HG03139 (cell line): ENCODE measurements around the gene TUBGCP5.
"Not testable (repeated sequence)": the region's sequence is repeated elsewhere in the genome, so short reads cannot be mapped to it uniquely, and the experiment has no call there.

Experiments used
- ATAC-seq: cut with Tn5 transposase; IDR thresholded peaks from one replicate; pipeline ENCODE4 v1.9.1; 2021; ENCODE audit not compliant: unreplicated experiment

Gene TUBGCP5

DNA sequence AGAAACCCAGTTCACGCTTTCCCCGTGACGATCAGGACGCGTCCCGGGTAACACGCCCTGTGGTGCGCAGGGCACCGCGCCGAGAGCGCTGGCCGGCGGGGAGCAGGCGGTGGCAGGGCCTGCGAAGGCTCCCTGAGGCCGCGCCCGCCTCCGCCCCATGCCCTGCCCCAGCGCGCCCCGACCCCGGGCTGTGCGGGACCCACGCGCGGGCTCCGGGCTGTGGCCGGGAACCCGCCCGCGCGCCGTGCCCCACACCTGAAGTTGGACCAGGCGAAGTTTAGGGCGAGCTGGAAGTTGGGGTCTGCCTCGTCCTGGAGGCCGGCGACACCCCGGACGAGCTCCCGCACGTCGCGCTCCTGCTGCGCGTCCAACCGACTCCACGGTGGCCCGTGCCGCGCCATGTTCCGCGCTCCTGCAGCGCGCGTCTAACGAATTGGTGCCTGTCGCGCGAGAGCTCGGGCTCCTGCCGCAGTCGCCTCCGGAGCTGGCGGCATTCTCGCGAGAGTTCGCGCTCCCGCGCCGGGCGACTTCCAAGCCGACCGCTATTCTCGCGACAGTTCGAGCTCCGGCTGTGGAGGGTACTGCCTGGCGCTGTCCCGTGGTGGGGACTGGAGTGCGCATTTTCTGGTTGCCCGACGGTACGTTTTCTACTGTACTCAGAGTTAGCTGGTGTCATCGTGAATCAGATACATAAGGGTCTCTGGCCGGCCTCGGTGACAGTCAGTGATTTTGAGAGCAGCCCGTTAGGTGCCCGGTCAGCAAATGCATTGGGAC is at the start of gene TUBGCP5:
TSS of gene TUBGCP5 (minus strand) at position 427 of the 774 bp plus-strand sequence. CDS start at position 401, 26 bp downstream.
- peak; percentile 92 for ATAC-seq

DNA sequence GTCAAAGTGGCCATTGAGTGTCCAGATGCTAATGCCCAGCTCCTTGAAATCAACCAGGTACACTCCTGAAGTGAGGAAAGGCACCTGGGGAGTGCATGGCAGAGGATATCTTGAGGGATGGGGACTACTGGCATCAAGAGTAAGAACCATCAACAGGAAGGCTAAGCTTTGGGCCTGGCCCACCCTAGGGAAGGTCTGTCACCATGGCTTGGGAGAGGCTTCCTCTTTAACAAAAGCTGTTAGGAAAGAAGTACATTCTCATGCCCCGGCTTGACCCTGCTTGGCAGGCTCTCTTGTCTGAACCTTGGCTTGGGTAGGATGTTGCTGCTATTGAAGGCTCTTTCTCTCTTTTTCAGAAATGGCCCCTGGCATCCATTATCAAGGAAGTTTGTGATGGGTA is 43.7 kb upstream of the TUBGCP5 start:
- ATAC-seq = no peak

DNA sequence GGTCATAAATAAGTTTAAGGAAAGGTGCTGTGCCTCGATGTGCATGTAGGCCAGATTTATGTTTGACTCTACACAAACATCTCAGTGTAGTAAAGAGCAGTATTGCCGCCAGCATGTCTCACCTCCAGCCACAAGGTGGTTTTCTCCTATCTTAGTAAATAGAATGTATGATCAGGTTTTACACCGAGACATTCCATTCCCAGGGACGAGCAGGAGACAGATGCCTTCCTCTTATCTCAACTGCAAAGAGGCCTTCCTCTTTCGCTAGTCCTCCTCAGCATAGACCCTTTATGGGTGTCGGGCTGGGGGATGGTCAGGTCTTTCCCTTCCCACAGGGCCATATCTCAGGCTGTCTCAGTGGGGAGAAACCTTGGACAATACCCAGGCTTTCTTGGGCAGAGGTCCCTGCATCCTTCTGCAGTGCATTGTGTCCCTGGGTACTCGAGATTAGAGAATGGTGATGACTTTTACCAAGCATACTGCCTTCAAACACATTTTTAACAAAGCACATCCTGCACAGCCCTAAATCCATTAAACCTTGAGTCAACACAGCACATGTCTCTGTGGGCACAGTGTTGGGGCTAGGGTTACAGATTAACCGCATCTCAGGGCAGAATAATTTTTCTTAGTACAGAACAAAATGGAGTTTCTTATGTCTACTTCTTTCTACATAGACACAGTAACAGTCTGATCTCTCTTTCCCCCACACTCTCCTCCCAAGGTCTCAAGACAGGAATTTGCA is 42.8 kb upstream of the TUBGCP5 start:
- ATAC-seq = not testable (repeated sequence)

DNA sequence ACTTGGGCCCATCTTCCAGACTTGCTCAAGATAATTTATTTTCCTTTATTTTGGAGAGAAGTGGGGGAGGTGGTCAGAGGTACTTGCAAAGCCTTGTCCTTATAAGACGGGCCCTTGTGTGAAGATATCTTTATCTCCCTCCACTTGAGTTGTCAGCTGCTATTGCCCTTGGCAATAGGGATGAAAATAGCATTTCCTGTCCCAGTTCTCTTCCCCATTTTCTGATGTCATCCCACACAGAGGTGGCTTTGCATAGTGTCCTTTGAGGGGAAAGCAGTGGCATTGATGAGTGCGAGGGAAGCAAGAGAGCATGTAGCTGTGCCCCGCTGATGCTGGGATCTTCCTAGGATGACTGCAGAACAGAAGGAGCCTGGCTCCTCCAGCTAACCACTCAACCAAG is 41.9 kb upstream of the TUBGCP5 start:
- no peak for ATAC-seq

DNA sequence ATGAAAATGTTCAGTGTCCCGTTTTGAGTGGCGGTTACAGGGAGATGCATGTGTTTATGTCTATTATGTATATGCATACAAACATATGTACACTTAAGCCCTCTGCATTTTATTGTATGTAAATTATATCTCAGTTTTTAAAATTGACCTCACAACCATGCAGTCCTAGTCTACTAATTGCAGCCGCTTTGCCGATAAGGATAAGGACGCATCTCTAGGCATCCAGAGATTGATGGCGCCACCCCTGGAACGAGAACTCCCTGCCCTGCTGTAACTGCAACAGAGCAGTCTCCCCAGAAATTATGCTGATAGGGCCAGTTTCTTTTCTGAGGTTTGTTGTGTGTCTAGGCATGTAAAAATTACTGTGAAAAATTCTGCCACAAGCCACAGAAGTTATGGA is 40.4 kb upstream of the TUBGCP5 start:
- ATAC-seq = no peak

DNA sequence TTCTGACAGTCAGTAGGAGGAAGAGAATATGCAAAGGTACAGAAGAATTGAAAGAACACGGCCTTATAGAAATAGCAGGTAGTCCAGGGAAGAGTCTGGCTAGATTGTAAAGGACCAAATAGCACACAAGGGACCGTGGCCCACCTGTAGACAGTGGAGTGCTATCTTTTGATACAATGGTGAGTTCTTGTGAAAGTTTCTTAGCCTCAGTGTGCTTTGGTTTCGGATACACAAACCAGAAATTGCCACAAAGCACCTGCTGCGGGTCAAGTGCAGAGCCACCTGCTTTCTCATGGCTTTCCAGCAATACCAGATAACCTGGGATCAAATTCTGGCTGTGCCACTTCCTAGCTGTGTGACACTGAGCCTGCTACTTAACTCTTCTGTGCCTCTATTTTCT is 36.6 kb upstream of the TUBGCP5 start:
- no peak for ATAC-seq

DNA sequence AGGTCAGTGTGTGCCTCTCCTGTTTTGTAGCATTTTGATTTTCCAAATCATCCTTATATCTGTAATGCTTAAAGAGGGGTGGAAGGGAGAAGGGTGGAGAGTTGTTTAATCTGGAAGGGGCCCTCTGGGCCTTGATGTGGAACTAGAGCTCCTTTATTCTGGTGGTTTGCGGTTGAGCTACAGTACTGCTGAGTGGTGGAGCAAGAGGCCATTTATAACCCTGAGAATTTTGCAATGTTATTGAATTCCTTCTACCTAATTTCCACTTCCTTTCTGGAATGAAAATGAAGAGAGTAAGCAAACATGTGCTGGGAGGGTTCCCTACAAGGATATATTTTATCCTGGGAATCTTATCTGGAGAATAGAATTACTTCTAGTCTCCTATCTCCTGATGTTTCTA is 35.3 kb upstream of the TUBGCP5 start:
- no peak for ATAC-seq

DNA sequence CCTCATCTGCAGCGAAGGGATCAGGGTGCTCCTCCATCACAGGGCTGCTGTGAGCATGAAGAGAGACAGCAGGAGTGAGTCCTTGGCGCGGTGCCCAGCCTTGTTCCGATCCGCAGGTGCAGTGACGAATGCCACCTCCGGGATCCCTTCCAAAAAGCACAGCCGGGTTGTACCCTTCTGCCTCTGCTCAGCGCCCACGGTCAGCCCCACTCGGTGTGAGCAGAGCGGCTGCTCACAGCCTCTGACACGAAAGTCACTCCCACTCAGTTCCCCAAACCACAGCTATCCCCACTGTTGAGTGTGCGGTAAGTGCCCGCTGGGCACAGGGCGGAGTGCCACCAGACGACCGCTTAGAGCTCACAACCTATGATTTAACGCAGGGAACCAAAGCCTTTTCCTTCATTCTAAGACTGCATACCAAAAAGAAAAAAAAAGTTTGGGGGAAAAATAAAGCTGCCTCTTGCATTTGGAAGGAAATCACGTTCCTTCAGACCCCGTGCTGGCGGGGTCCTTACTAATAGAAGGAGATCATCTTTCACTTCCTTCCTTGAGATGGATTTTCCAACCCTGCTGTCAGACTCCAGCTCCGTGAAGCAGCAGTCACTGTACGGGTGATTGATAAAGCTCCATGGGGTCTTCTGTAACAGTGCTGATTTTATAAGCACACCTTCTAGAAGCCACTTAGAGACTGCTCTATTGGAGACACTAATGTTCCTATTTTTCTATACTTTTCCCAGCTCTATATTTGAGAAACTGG is 34.7 kb upstream of the TUBGCP5 start:
- no peak for ATAC-seq

DNA sequence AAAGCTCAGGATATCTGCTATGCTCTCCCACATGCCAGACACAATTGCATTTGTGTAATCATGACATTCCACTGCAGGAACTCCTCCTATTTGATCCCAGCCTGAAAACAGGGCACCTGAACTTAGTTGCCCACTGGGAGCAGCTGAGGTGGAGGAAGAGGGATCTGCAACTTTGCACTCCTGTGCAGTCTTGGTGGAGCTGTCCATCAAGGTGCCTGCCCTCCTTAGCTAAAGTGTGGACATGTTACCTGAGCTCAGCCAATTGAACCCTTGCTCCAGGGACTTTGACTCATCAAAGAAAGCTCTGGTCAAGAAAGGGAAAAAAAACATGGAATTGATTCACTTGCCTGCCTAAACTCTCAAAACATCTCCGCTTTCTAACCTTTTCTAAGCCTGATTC is 33.3 kb upstream of the TUBGCP5 start:
- no peak for ATAC-seq

DNA sequence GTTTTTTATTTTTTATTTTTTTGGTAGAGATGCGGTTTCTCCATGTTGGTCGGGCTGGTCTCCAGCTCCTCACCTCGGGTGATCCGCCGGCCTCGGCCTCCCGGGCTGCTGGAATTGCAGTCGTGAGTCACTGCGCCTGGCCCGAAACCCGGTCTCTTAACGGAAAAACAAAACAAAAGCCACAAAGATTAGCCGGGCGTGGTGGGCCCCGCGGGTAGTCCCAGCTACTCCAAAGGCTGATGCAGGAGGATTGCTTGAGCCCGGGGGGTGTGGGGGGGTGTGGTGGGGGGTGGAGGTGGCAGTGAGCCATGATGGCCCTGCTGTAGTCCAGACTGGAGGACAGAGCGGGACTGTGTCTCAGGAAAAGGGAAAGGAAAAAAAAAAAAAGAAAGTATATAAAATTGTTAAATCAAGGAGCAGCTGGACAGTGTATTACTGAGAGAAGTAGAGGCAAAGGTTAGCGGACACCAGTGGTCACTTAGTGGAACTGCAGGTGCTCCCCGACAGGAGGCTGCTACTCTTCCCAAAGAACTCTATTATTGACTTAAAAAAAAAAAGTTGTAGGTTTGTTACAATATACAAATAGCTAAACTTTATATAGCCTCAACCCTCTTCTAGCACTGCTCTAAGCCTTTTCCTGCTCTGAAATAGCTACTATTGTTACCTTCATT is 30.3 kb upstream of the TUBGCP5 start:
- ATAC-seq = no peak

DNA sequence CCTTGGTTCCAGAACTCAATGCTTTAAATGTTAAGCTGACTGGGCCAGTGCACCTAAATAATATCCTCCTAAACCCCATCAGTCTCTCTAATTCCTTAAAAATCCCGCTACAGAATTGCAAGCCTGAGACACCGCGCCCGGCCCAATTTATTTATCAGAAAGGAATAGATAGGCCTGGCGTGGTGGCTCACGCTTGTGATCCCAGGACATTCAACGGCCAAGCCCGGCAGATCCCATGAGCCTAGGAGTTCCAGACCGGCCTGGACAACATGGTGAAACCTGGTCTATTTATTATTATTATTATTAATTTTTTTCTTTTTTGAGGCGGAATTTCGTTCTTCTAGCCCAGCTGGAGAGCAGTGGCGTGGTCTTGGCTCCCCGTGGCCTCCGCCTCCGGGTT is 28.0 kb upstream of the TUBGCP5 start:
- ATAC-seq = no peak

DNA sequence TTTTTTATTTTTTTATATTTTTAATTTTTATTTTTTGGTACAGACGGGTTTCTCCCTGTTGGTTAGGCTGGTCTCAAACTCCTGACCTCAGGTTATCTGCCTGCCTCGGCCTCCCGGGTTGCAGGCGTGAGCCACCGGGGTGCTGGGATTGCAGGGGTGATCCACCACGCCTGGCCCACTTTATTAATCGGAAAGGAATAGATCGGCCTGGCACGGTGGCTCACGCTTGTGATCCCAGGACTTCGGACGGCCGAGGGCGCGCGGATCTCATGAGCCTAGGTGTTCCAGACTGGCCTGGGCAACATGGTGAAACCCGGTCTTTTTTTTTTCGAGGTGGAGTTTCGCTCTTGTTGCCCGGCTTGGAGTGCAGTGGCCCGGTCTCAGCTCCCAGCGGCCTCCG is 26.5 kb upstream of the TUBGCP5 start:
- no peak for ATAC-seq

DNA sequence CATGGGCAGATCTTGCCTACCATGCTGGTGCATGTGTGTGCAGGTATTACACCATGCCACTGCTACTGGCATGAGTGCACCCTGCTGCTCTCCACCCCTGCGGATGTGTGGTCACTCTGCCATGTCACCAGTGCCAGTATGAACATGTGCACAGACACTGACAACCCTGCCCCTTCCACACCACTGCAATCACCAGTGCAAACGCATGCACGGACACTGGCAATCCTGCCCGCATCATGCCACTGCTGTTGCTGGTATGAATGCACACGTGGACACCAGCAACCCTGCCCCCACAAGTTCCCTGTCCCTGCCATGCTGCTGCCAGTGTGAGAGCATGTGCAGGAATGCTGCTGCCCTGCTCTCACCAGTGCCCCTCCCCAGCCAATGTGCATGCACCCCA is 24.8 kb upstream of the TUBGCP5 start:
- no peak for ATAC-seq

DNA sequence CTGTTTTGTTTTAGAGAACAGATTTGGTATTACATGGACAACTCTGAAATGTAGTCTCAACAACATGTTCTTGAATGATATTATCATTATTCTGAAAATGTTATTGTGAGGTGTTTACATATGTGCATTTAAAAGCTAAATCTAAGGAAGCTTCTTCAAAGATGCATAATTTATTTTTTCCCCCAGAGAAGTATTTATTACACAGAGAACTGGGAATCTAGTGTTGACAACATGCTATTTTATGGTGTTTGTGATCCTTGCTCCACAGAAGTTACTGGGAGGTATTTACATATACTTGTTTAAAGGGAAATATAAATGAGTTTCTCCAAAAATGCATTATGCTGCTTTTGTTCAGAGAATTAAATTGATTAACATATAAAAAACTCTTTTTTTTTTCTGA is 18.3 kb upstream of the TUBGCP5 start:
- no peak for ATAC-seq

DNA sequence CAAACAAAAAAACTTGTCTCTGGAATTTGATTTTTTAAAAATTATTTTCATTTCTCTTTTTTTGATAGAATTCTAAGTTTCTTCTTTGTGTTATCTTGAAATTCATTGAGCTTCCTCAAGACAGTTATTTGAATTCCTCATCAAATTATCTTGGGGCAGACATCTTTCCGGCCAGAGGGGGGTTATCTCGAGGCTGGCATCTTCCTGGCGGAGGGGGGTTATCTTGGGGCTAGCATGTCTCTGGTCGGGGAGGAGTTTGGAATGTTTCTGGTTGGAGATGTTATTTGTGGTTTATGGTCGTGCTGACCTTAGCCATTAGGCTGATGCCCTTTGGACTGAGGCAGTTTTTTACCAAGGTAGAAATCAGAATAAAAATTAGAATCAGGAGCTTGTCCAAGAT is 15.9 kb upstream of the TUBGCP5 start:
- no peak for ATAC-seq

DNA sequence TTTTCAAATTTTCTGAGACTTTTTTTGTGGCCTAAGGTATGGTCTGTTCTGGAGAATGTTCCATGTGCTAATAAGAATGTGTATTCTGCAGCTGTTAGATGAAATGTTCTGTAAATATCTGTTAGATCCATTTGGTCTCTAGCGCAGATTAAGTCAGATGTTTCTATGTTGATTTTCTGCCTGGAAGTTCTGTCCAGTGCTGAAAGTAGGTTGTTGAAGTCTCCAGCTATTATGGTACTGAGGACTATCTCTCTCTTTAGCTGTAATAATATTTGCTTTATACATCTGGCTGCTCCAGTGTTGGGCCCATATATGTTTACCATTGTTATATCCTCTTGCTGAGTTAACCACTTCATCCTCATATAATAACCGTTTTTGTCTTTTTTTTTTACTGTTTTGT is 13.2 kb upstream of the TUBGCP5 start:
- ATAC-seq = no peak

DNA sequence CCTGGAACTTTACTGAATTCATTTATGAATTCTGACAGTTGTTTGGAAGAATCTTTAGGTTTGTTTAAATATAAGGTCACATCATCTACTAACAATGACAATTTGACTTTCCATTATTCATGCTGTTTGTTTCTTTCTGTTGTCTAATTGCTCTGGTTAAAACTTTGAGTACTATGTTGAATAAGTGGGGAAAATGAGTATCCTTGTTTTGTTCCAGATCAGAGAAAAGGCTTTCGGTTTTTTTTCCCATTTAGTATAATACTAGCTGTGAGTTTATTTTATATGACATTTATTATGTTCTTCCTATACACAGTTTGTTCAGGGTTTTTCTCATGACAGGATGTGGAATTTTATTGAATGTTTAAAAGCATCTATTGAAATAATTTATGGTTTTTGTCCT is 11.3 kb upstream of the TUBGCP5 start:
- no peak for ATAC-seq

DNA sequence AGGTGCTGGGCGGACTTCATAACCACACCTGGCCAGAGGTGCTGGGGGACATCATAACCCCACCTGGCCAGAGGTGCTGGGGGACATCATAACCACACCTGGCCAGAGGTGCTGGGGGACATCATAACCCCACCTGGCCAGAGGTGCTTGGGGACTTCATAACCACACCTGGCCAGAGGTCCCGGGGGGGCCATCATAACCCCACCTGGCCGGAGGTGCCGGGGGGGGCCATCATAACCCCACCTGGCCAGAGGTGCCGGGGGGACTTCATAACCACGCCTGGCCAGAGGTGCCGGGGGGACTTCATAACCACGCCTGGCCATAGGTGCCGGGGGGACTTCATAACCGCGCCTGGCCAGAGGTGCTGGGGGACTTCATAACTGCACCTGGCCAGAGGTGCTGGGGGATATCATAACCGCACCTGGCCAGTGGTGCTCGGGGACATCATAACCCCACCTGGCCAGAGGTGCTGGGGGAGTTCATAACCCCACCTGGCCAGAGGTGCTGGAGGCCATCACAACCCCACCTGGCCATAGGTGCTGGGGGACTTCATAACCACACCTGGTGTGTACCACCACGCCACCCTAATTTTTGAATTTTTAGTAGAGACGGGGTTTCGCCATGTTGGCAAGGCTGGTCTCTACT is 10.7 kb upstream of the TUBGCP5 start:
- ATAC-seq = no peak

DNA sequence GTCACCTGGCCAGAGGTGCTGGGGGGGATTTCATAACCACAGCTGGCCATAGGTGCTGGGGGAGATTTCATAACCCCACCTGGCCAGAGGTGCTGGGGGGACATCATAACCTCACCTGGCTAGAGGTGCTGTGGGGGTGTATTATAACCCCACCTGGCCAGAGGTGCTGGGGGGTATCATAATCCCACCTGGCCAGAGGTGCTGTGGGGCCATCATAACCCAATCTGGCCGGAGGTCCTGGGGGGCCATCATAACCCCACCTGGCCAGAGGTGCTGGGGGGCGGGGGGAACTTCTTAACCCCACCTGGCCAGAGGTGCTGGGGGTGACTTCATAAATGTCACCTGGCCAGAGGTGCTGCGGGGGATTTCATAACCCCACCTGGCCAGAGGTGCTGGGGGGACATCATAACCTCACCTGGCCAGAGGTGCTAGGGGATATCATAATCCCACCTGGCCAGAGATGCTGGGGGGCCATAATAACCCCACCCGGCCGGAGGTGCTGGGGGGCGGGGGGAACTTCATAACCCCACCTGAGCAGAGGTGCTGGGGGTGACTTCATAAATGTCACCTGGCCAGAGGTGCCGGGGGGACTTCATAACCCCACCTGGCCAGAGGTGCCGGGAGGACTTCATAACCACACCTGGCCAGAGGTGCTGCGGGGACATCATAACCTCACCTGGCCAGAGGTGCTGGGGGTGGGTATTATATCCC is 9.4 kb upstream of the TUBGCP5 start:
- not testable (repeated sequence) for ATAC-seq

DNA sequence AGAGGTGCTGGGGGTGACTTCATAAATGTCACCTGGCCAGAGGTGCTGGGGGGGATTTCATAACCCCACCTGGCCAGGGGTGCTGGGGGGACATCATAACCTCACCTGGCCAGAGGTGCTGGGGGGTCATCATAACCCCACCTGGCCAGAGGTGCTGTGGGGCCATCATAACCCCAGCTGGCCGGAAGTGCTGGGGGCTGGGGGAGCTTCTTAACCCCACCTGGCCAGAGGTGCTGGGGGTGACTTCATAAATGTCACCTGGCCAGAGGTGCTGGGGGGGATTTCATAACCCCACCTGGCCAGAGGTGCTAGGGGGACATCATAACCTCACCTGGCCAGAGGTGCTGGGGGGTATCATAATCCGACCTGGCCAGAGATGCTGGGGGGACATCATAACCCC is 4.6 kb upstream of the TUBGCP5 start:
- not testable (repeated sequence) for ATAC-seq
